Effector memory CD4-positive, alpha-beta T cell (primary cell): Measurements from ENCODE around the gene ACTL10.

Experiments
- DNase-seq, 3 donors: peaks; one replicate each; pipeline ENCODE4 v3.0.0-alpha.2; 2020
- H3K27ac ChIP-seq: 2 replicates; pipeline ENCODE4 v1.7.0; 2013; ENCODE audit warnings: mild to moderate bottlenecking, low read length, moderate library complexity; ENCODE audit not compliant: insufficient read depth, poor library complexity, severe bottlenecking
- H3K27me3 ChIP-seq: replicated peaks from 2 replicates; pipeline ENCODE4 v1.7.0; 2013; ENCODE audit warnings: mild to moderate bottlenecking, low read length; ENCODE audit not compliant: insufficient read depth, control insufficient read depth, poor library complexity, severe bottlenecking
- H3K36me3 ChIP-seq: 2 replicates; pipeline ENCODE4 v1.7.0; 2013; ENCODE audit warnings: mild to moderate bottlenecking, low read length, moderate library complexity; ENCODE audit not compliant: control insufficient read depth, insufficient read depth
- H3K4me1 ChIP-seq: 2 replicates; pipeline ENCODE4 v1.7.0; 2013; ENCODE audit warnings: low read length, mild to moderate bottlenecking; ENCODE audit not compliant: control insufficient read depth, insufficient read depth, poor library complexity, severe bottlenecking
- H3K4me3 ChIP-seq: 2 replicates; pipeline ENCODE4 v1.7.0; 2013; ENCODE audit warnings: low read length, low read depth, mild to moderate bottlenecking; ENCODE audit not compliant: insufficient read depth, poor library complexity, severe bottlenecking
- H3K9me3 ChIP-seq: 2 replicates; pipeline ENCODE4 v1.7.0; 2013; ENCODE audit warnings: mild to moderate bottlenecking, low read length, moderate library complexity; ENCODE audit not compliant: control insufficient read depth

ACTL10 gene

GRCh38 chr20:33707668-33708067 is 40.9 kb downstream of the ACTL10 start:
- DNase-seq = no peak
- Histone ChIP-seq H3K27ac (no peak overlapping the region), H3K27me3 (no peaks in the 10 kb centered on the region), H3K9me3 (no peaks in the 10 kb centered on the region), H3K4me1 (no peaks in the 10 kb centered on the region), H3K36me3 (peaks cover 29% of the 10 kb centered on the region), H3K4me3 (no peak overlapping the region)

GRCh38 chr20:33709398-33709797 is 42.7 kb downstream of the ACTL10 start:
- Histone ChIP-seq H3K4me3 (no peak overlapping the region), H3K4me1 (no peaks in the 10 kb centered on the region), H3K36me3 (peaks cover 33% of the 10 kb centered on the region), H3K27ac (no peak overlapping the region), H3K27me3 (no peaks in the 10 kb centered on the region), H3K9me3 (no peaks in the 10 kb centered on the region)
- no peak for DNase-seq

GRCh38 chr20:33709905-33710541 is 43.3 kb downstream of the ACTL10 start:
- H3K27ac ChIP-seq = no peak overlapping the region
- no peak overlapping the region for H3K4me3 ChIP-seq
- H3K27me3 ChIP-seq = no peaks in the 10 kb centered on the region
- H3K9me3 ChIP-seq = no peaks in the 10 kb centered on the region
- H3K36me3 ChIP-seq = peaks cover 35% of the 10 kb centered on the region
- DNase-seq = no peak
- no peaks in the 10 kb centered on the region for H3K4me1 ChIP-seq

- Histone ChIP-seq H3K27me3 (no peaks in the 10 kb centered on the region), H3K9me3 (no peaks in the 10 kb centered on the region), H3K27ac (no peak overlapping the region), H3K4me3 (no peak overlapping the region), H3K36me3 (peaks cover 35% of the 10 kb centered on the region), H3K4me1 (no peaks in the 10 kb centered on the region)
- DNase-seq = no peak
These were observed 44.1 kb downstream of the ACTL10 start for GRCh38 chr20:33710681-33711445.

- Histone ChIP-seq H3K27me3 (no peaks in the 10 kb centered on the region), H3K4me3 (no peak overlapping the region), H3K4me1 (no peaks in the 10 kb centered on the region), H3K9me3 (no peaks in the 10 kb centered on the region), H3K27ac (no peak overlapping the region), H3K36me3 (peaks cover 35% of the 10 kb centered on the region)
- DNase-seq = no peak
These were observed 44.6 kb downstream of the ACTL10 start for GRCh38 chr20:33711446-33711738.

- no peak overlapping the region for H3K27ac ChIP-seq
- no peak for DNase-seq
- H3K27me3 ChIP-seq = no peaks in the 10 kb centered on the region
- peaks cover under 1% of the 10 kb centered on the region for H3K4me1 ChIP-seq
- H3K36me3 ChIP-seq = peaks cover 24% of the 10 kb centered on the region
- no peak overlapping the region for H3K4me3 ChIP-seq
- H3K9me3 ChIP-seq = no peaks in the 10 kb centered on the region
These were observed 47.2 kb downstream of the ACTL10 start for GRCh38 chr20:33713865-33714367.

DNA sequence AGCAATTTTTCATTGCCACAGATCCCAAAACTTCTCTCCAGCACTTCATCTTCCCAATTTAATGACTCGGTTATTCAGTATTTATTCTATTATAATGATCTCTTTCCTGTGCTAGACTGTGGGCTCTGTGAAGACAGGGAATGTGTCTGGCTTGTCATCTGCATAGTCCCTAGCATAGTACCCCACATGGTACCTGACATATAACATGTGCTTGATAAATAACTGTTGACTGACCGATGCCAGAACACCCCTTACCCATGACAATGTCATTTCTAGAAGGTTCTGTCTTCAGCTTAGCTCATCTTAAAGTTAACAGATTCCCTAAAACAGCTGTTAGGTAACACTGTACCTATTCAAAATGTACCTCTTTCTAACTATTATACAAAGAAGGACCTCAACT is 49.8 kb downstream of the ACTL10 start:
- H3K27ac ChIP-seq = no peak overlapping the region
- peaks cover 11% of the 10 kb centered on the region for H3K4me1 ChIP-seq
- no peak for DNase-seq
- no peaks in the 10 kb centered on the region for H3K27me3 ChIP-seq
- H3K9me3 ChIP-seq = no peaks in the 10 kb centered on the region
- H3K36me3 ChIP-seq = peaks cover 16% of the 10 kb centered on the region
- H3K4me3 ChIP-seq = no peak overlapping the region
